GM19452 (cell line): ENCODE measurements around the gene VEGFD.
A peak's percentile ranks its signal among the peaks of the same experiment; 100 is the strongest.

Experiments used
- ATAC-seq: cut with Tn5 transposase; IDR thresholded peaks from one replicate; pipeline ENCODE4 v1.9.1; 2021; ENCODE audit not compliant: unreplicated experiment

Gene VEGFD

GRCh38 chrX:15359701-15360100 lies 24.5 kb downstream of the VEGFD start:
- ATAC-seq: no peak

DNA sequence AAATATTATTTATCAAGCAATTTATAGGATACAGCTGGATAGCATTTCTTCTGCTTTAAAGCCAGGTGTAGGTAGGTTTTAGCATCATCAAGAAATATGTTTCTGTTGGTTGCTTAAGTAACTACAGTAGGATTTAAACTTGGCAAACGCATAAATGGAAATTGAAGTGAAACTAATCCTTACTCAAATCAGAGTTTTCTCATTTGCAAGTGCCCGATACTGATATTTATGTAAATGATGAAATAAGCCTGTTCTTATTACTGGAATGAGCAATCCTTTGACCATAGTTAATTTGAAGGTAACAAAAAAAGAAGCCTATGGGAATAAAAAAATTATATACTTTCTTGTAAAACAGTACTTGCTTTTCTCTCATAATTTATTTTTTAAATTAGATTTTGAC lies 25.7 kb downstream of the VEGFD start:
- ATAC-seq: no peak

DNA sequence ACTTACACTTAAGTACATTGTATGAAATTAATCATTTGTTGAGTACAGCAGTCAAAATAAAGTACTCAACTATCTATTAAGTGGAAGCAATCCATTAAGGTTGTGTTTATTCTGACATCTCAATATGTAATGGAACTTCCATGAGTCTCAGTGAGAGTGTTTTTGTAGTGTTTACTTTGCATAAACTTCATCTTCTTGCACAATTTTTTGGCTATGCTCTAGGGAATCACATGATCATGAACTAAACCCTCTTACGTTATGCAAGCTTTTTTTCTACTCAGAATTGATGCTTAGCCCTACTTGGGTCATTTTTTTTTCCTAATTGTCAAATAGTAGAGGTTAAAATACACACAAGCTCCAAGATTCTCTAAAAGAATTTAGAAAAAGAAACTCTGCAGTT lies 27.8 kb downstream of the VEGFD start:
- ATAC-seq: no peak

DNA sequence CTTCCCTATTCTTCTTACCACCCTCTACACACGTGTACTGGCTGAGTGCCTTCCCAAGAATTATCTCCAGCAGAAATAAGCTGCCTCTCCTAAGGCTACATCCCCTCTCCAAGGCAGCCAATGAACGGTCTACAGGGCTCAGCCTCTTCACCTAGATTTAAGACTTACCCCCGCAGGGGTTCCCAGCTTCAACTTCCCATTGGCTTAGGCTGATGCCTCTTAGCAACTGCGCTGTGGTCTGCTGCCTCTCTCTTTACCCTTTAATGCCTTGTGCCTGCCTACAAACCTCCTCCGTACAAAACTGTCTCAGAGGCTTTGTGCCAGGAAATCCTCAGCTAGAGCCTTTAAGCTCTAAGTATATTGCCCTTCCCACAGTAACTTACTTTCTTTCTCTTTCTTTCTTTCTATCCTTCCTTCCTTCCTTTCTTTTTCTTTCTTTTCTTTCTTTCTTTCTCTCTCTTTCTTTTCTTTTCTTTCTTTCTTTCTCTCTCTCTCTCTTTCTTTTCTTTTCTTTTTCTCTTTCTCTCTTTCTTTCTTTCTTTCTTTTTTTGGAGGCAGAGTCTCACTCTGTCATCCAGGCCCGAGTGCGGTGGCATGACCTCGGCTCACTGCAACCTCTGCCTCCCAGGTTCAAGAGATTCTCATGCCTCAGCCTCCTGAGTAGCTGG lies 33.8 kb downstream of the VEGFD start:
- no peak for ATAC-seq

DNA sequence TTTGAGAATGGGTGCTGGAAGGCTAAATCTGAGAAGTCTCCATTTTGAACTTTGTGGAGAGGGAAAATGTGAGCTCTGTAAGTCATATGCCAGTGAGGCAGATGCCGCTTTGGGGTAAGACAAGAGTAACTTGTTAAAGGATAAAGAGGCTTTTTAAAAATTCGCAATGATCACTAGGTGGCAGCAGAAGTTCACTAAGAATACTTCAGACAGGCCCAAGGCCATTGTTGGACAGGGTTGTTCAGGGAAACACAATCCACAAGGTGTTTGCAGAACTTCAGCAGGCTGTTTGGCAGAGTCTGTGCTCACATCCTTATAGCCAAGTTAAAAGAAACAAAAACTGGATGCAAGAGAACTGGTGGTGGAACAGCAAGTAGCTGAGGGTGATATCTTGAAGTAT lies 35.2 kb downstream of the VEGFD start:
- no peak for ATAC-seq

DNA sequence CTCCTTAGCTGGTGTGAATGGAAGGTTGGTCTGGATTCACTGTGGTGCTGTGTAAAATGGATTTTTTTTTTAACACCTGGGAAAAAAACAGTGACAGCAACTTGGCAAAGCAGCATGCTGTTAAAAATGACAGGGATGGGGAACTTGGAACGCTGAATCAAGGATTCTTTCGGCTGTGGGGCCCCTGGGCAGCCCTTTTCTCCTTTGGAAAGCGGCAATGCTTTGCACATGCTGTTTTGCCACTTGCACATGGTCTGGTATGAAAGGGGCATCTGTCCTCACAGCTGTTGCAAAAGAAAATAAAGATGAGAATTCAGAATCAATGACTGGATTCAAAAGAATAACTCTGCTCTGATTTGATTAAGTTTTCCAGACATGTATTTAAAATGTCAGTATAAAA lies 38.2 kb downstream of the VEGFD start:
- ATAC-seq: no peak

DNA sequence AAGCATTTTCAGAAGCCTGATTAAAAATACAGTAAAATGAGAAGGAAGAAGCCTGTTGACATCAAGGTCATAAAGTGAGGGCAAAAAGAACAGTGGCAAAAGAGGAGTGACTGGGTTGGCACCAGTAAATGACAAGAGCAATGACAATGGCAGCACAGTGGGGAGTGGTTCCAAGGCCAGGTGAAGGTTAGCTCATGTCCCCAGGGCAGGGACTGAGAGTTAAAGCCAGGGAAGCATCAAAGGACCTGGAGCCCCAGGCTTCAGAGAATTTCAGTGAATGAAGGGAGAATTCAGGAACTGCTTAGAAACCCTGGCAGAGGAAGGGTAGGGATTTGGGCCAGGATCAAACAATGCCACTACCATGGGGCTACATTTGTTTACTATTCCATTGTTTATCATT lies 40.1 kb downstream of the VEGFD start:
- ATAC-seq: no peak

GRCh38 chrX:15343075-15343476 lies 41.1 kb downstream of the VEGFD start:
- ATAC-seq: no peak

DNA sequence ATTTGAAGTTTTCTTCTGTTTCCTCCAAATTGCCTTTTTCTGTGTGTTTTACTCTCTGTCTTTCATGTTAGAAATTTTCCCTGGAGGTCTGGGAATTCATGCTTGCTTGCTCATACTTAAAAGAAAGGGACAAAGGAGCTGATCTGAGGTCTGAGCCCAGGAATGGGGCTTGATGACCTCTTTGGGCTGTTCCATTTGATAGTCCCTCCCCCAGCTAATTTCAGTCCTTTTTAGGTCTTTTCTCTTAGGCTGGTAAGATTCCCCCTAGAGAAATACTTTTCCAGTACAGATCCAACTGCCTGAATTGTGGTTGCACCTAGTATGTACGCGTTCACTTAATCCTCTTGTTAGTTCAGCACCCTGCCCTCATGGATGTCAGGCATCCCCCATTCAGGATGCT lies 43.3 kb downstream of the VEGFD start:
- ATAC-seq: no peak

DNA sequence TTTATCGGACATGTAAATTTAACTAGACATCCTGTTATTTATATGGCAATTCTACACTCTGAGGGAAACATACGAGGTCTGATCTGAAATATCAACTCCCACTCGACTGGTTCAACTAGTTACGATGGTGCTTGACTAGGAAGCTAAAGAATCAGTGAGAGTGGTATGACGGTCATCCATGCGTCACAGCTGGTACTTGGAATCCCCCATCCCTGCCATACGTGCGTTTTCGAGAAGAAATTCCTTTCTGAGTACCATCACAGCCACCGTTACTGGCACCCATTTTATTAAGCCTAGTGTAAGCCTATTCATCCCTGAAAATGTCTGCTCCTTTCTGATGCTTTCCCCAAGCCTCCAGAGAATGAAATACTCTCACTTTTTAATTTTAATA lies 48.2 kb downstream of the VEGFD start:
- ATAC-seq: no peak

DNA sequence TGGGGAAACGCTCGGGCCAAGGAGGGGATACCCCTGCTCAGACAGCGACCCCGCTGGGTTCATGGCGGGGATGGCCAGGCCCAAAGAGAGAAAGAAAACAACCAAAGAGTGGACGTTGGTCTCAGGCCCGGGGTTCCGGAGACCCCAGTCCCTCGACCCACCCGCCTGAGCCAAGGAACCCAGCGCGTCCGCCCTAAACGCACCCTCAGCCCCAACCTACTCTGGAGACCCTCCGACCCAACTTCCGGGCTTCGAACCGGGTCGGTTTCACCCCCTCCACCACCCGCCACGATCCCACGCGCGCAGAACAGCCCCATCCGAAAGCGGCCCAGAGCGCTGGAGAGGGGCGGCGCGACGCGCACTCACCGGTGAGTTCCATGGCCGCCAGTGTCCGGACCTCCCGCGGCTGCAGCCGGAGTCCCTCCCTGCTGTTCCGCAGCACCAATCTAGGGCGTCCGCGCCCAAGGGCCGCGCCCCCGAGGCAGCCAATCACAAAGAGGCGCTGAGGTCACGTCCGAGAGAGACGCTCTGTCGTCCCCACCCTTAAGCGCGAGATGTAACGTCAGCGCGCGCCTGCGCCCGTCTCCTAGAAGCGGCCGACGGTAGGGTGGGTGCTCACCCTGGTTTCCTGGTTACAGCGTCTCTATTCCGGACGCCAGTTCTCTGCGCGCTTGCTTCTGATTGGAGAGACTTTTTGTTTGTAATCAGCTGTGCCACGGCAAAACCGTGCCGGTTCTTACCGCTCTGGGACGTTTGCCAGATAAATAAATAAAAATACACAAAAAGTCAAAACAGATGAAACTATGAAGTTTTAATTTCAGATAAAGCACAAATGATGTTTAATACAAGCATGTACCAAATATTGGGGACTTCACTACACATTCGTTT lies 48.8 kb downstream of the VEGFD start, which contains the start of gene PIGA:
PIGA (minus strand) TSS at position 389 of the 888 bp plus-strand sequence. CDS start 3,593 bp downstream, outside the sequence.
- ATAC-seq: peak; percentile 96

DNA sequence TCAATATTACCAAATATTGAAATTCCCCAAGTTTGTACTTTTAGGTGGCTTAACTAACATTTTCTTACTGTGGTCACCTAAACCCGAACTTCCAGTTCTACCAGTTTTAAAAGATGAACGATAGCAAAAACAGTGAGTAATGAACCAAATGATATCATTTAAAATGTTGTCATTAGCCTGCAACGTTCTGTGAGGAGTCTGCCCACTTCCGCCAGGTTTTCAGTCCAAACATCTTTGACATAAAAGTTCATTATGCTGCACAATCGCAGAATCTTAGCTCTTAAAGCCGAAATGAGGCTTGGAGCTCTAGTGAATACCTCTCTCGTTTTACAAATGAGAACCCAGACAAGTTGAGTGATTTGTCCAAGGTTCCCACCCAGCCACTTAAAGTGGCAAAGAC lies 49.7 kb downstream of the VEGFD start:
- no peak for ATAC-seq

DNA sequence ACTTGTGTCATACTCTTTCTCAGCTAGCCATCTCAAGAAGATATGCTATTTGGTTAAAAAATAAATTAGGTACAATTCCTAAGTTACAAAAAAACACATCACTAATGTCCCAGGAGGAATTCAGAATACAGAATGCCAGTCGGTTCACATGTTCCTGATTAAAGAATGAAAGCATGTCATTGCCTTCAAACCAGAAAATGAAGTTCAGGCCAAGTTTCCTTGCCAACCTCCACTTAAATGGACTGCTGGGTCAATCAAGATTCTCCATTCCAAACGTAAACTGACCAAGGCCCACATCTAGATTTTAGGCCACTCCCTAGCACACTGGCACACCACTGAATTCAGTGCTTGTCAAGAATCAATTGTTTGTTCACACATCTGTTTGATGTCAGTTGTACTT lies 55.4 kb downstream of the VEGFD start:
- ATAC-seq: no peak

- no peak for ATAC-seq
These were observed 56.1 kb downstream of the VEGFD start for GRCh38 chrX:15328131-15328530.

DNA sequence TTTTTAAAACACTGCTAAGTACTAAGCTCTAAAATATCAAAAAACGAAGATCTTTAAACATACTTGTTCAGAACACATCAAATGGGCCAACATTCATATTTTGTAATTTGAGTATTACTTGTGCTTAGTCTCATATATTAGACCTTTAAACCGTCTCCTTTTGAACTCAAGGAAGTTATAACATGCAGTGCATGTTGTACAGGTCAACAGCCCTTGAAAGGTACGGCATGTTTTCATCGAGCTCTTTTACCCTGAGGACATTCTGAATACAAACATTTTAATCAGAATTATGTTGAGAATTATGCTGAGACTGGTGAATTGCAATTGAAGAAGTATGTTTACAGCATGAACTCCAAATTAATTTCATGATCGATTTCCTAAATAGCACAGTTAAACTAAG lies 61.7 kb downstream of the VEGFD start:
- ATAC-seq: no peak

DNA sequence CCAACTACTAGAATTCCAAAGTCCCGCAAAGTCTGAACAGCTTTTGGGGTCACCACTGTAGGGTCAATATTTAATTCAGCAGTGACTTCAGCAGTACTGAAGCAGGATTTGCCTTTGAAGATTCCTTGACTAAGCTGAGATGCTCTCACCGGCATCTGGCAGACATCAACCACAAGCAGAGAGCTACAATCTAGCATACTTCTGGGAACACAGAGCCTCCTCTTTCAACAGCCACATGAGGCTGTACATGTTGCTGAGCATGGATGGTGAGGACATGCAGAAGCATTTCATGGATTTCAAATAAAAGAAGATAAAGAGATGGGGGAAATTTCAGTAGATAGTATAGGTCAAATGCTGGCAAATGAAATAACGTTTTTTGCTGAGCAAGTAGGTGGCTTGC lies 62.1 kb downstream of the VEGFD start:
- ATAC-seq: no peak

- no peak for ATAC-seq
These were observed 62.8 kb downstream of the VEGFD start for GRCh38 chrX:15321447-15321846.

- no peak for ATAC-seq
These were observed 63.9 kb downstream of the VEGFD start for GRCh38 chrX:15320297-15320696.

GRCh38 chrX:15319075-15319474 lies 65.1 kb downstream of the VEGFD start:
- no peak for ATAC-seq

GRCh38 chrX:15315509-15315908 lies 68.7 kb downstream of the VEGFD start, which contains the start of gene ASB11:
TSS of gene ASB11 (minus strand) at chrX:15315640. CDS start at chrX:15315605, 35 bp downstream.
- no peak for ATAC-seq

GRCh38 chrX:15314472-15314871 lies 69.7 kb downstream of the VEGFD start:
- no peak for ATAC-seq

DNA sequence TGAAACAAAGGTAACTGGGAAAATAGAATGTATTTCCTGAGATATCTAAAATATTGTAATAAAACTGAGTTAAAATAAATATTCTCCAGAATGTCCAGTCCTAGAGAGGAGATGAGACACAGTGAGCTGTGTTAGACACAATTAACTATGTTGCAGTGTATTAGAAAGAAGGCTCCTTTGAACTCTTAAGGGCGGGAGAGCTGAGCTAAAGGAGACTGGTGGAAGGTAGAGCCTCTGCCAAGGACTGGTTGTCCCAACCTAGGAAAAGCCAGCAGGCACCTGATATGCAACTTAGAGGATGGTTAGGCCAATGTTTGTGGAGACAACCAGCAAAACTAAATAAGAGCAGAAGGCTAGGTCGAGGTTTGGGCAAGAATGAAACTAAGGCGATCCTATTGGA lies 73.1 kb downstream of the VEGFD start:
- no peak for ATAC-seq
